PC-9 (cell line): ENCODE measurements around the gene MRRF. TPM values are rescaled to one million over a fixed set of nuclear protein-coding genes. Genes with fewer than 3 reads are reported as not detected.

Experiments
- BruUV-seq: library from RNA; stranded (reverse); fragments of 400-500 nt; replicated peaks from 2 replicates; lab custom pipeline; 2021; lab: Mats Ljungman, UMichigan
- CTCF ChIA-PET: fragments of 300-600 bp; sonication (Branson Sonifier 250); formaldehyde crosslinking; loops from one replicate; lab custom pipeline; 2022; ENCODE audit warnings: antibody characterized with exemption; lab: Charles Lee
- POLR2A ChIA-PET: fragments of 300-600 bp; sonication (Branson Sonifier 250); formaldehyde crosslinking; loops from one replicate; lab custom pipeline; 2022; ENCODE audit warnings: antibody characterized with exemption; ENCODE audit not compliant: unreplicated experiment; lab: Charles Lee
- DNase-seq, 2 experiments: peaks; one replicate each; pipeline versions ENCODE4 v3.0.0 to v3.0.0-alpha.2; 2015 to 2022; ENCODE audit warnings: mixed read lengths in 1 of 2
- H2AFZ ChIP-seq: fragments of 200-600 bp; sonication (generic); 2 replicates; pipeline ENCODE4 v1.8.1; 2017; ENCODE audit warnings: antibody characterized with exemption
- H3F3A ChIP-seq: fragments of 200-600 bp; sonication (generic); 2 replicates; pipeline ENCODE4 v1.8.1; 2017; ENCODE audit warnings: antibody characterized with exemption, mild to moderate bottlenecking, low read depth; ENCODE audit not compliant: insufficient read depth
- H3K27ac ChIP-seq: fragments of 200-600 bp; sonication (generic); 2 replicates; pipeline ENCODE4 v1.6.1; 2016; ENCODE audit warnings: mixed run types
- H3K27me3 ChIP-seq: fragments of 200-600 bp; sonication (generic); 2 replicates; pipeline ENCODE4 v1.6.1; 2016; ENCODE audit warnings: low read depth, mixed run types; ENCODE audit not compliant: insufficient read depth
- H3K36me3 ChIP-seq: fragments of 200-600 bp; sonication (generic); 2 replicates; pipeline ENCODE4 v1.6.1; 2016; ENCODE audit warnings: low read depth, mixed run types
- H3K4me1 ChIP-seq: fragments of 200-600 bp; sonication (generic); replicated peaks from 2 replicates; pipeline ENCODE4 v1.6.1; 2016; ENCODE audit warnings: mixed run types; ENCODE audit not compliant: insufficient read depth
- H3K4me2 ChIP-seq: fragments of 200-600 bp; sonication (generic); 2 replicates; pipeline ENCODE4 v1.6.1; 2017; ENCODE audit warnings: mixed run types
- H3K4me3 ChIP-seq: fragments of 200-600 bp; sonication (generic); 2 replicates; pipeline ENCODE4 v1.6.1; 2016; ENCODE audit warnings: mixed run types
- H3K79me2 ChIP-seq: fragments of 200-600 bp; sonication (generic); 2 replicates; pipeline ENCODE4 v1.6.1; 2017; ENCODE audit warnings: low read depth, mixed run types
- H3K9me2 ChIP-seq: fragments of 200-600 bp; sonication (generic); 2 replicates; pipeline ENCODE4 v1.8.1; 2017; ENCODE audit warnings: mild to moderate bottlenecking; ENCODE audit not compliant: insufficient read depth
- H3K9me3 ChIP-seq: fragments of 200-600 bp; sonication (generic); 2 replicates; pipeline ENCODE4 v1.8.1; 2016; ENCODE audit warnings: low read depth; ENCODE audit not compliant: insufficient read depth
- H4K20me1 ChIP-seq: fragments of 200-600 bp; sonication (generic); 2 replicates; pipeline ENCODE4 v1.8.1; 2017; ENCODE audit not compliant: insufficient read depth
- CTCF ChIP-seq: fragments of 200-600 bp; sonication (generic); conservative IDR thresholded peaks from 2 replicates; pipeline ENCODE4 v1.6.1; 2017; ENCODE audit warnings: mixed run types, antibody characterized with exemption, mild to moderate bottlenecking, moderate library complexity
- EZH2 ChIP-seq: fragments of 200-600 bp; sonication (generic); IDR thresholded peaks from 2 replicates; pipeline ENCODE4 v1.8.0; 2017; ENCODE audit warnings: antibody characterized with exemption, low read depth
- intact Hi-C: fragments of 100-400 bp; cut with micrococcal nuclease; formaldehyde crosslinking; loops from one replicate; pipeline ENCODE4 v1.10.0; 2022; ENCODE audit not compliant: unreplicated experiment
- total RNA-seq: library from RNA; stranded (reverse); gene quantifications from 2 replicates; pipeline ENCODE4 v1.2.3, GENCODE V29; 2021

The MRRF gene
- total RNA-seq, 1 experiment from 2014 or later: 79.5 TPM

- CTCF ChIA-PET: no interaction called here
- POLR2A ChIA-PET: no interaction called here
- no peak overlapping the region for H3K4me2 ChIP-seq
Measured at GRCh38 chr9:122234022-122234748, 30.5 kb upstream of the MRRF start.

GRCh38 chr9:122236681-122237080, 28.0 kb upstream of the MRRF start:
- no peak overlapping the region for H3K27ac ChIP-seq
- H3K79me2 ChIP-seq: no peaks in the 10 kb centered on the region
- no peaks in the 10 kb centered on the region for H3K9me3 ChIP-seq
- ChIA-PET CTCF (no interaction called here), POLR2A (no interaction called here)
- no peaks in the 10 kb centered on the region; the same call in 1 of the 2 replicates for H3F3A ChIP-seq
- H3K4me3 ChIP-seq: no peak overlapping the region
- no TSS peak for BruUV-seq
- intact Hi-C loops: no loop called here
- TF ChIP-seq EZH2 (no peak), CTCF (no peak)
- H4K20me1 ChIP-seq: no peaks in the 10 kb centered on the region; the same call in 1 of the 2 replicates
- no peak for DNase-seq
- no peaks in the 10 kb centered on the region for H3K4me1 ChIP-seq
- no peaks in the 10 kb centered on the region; the same call in 1 of the 2 replicates for H3K36me3 ChIP-seq
- peaks cover 8% of the 10 kb centered on the region; the same call in 1 of the 2 replicates for H3K27me3 ChIP-seq
- H3K4me2 ChIP-seq: no peak overlapping the region
- H2AFZ ChIP-seq: no peak overlapping the region
- no peaks in the 10 kb centered on the region for H3K9me2 ChIP-seq

More at GRCh38 chr9:122234022-122234748, 30.5 kb upstream of the MRRF start:
- Histone ChIP-seq H3K36me3 (no peaks in the 10 kb centered on the region), H3K27me3 (peaks cover 32% of the 10 kb centered on the region), H3K4me3 (no peak overlapping the region), H2AFZ (no peak overlapping the region), H4K20me1 (no peaks in the 10 kb centered on the region; the same call in 1 of the 2 replicates), H3K79me2 (no peaks in the 10 kb centered on the region), H3K9me2 (no peaks in the 10 kb centered on the region), H3F3A (no peaks in the 10 kb centered on the region; the same call in 1 of the 2 replicates), H3K27ac (no peak overlapping the region), H3K4me1 (no peaks in the 10 kb centered on the region), H3K9me3 (no peaks in the 10 kb centered on the region)
- TF ChIP-seq EZH2: no peak
- no peak for TF ChIP-seq CTCF
- intact Hi-C loops: no loop called here
- no TSS peak for BruUV-seq
- no peak for DNase-seq

GRCh38 chr9:122239722-122240121, 25.0 kb upstream of the MRRF start:
- no peak overlapping the region for H3K4me2 ChIP-seq
- no peaks in the 10 kb centered on the region; the same call in 1 of the 2 replicates for H3K36me3 ChIP-seq
- no peaks in the 10 kb centered on the region for H3K9me2 ChIP-seq
- no peak overlapping the region for H3K4me3 ChIP-seq
- intact Hi-C loops: no loop called here
- no peak overlapping the region for H3K27ac ChIP-seq
- H2AFZ ChIP-seq: no peak overlapping the region
- no peaks in the 10 kb centered on the region for H3K79me2 ChIP-seq
- no TSS peak for BruUV-seq
- H3K27me3 ChIP-seq: no peaks in the 10 kb centered on the region
- H3K4me1 ChIP-seq: no peaks in the 10 kb centered on the region
- TF ChIP-seq EZH2: no peak
- no peak for TF ChIP-seq CTCF
- no peaks in the 10 kb centered on the region for H3K9me3 ChIP-seq
- peaks cover 3% of the 10 kb centered on the region; the same call in 1 of the 2 replicates for H4K20me1 ChIP-seq
- CTCF ChIA-PET: no interaction called here
- DNase-seq: no peak
- H3F3A ChIP-seq: no peaks in the 10 kb centered on the region; the same call in 1 of the 2 replicates
- POLR2A ChIA-PET: no interaction called here
